Pancreas (tissue), 10 donors: ENCODE data around the gene SPRTN. TPM values are rescaled to one million over a fixed set of nuclear protein-coding genes. Genes with fewer than 3 reads are reported as not detected.

ENCODE experiments used
- ATAC-seq, 4 donors: fragments of 200-7000 bp; cut with Tn5 transposase; one replicate each; pipeline versions ENCODE4 v1.8.0 to v1.9.1; 2020; ENCODE audit warnings: mild to moderate bottlenecking in 4 of 4, moderate library complexity in 4 of 4
- DNase-seq, 6 donors: peaks; one replicate each; pipeline ENCODE4 v3.0.0-alpha.2; 2020
- FAIRE-seq: peaks from 2 replicates; lab custom pipeline; 2012; peaks lifted over from hg19 to GRCh38; lab: Jason Lieb, UNC
- H3K27ac ChIP-seq, 4 donors: fragments of 200-600 bp; sonication (generic); 1 replicate in 3 of 4; 2 replicates in 1 of 4; pipeline versions ENCODE4 v1.5.0 to v1.8.0; 2020
- H3K27me3 ChIP-seq, 4 donors: fragments of 200-600 bp; one replicate each; pipeline ENCODE4 v1.8.0; 2021
- H3K36me3 ChIP-seq, 3 donors: fragments of 200-600 bp; sonication (generic) in 1 of 3; one replicate each; pipeline versions ENCODE4 v1.5.0 to v1.8.0; 2020 to 2021
- H3K4me1 ChIP-seq, 3 donors: fragments of 200-600 bp; one replicate each; pipeline ENCODE4 v1.8.0; 2021
- H3K4me3 ChIP-seq, 4 donors: fragments of 200-600 bp; sonication (generic) in 2 of 4; one replicate each; pipeline versions ENCODE4 v1.5.0 to v1.8.0; 2020 to 2021
- H3K9me3 ChIP-seq, 4 donors: fragments of 200-600 bp; one replicate each; pipeline ENCODE4 v1.8.0; 2021
- WGBS, 2 donors: extraction: QIAGEN DNeasy Blood & Tissue Kit; methylation state at CpG; one replicate each; pipeline ENCODE4 v1.1.7; 2013; 5-methylcytosine and 5-hydroxymethylcytosine counted together
- intact Hi-C, 3 donors: fragments of 100-400 bp; cut with DNase I; formaldehyde crosslinking; loops; one replicate each; pipeline versions ENCODE4 v1.11.1 to v1.14.2; 2022
- polyA plus RNA-seq, 2 donors: library from polyadenylated mRNA; stranded (reverse); fragments of 200-250 nt; gene quantifications; one replicate each; pipeline ENCODE4 v1.2.3, GENCODE V29; 2013
- total RNA-seq, 6 donors: library from RNA; stranded (reverse); fragmentation: NEBNext Ultra II Directional in 4 of 6; extraction: Animal tissue kit (Norgen Biotek cat#: 25700) in 4 of 6; gene quantifications; one replicate each; pipeline versions ENCODE4 v1.2.1 to v1.2.4, GENCODE V29; 2021 to 2023
- TF ChIP-seq, protein P1 (sequence below), 4 donors: fragments of 200-600 bp; sonication (generic) in 3 of 4; IDR thresholded peaks; one replicate each; pipeline versions ENCODE4 v1.5.0 to v1.8.0; 2021; ENCODE audit warnings: antibody characterized with exemption in 4 of 4
- donor health status: healthy with polysubstance abuse.
- donor health status: DM: no; HTN: no; CAD: no; lungs with moderate emphysema.
- donor health status: DM: no; HTN: no; CAD: no.
- donor health status: control.
- donor health status: control.
- donor health status: Bipolar disorder and iron deficiency.
- donor health status: DM: yes; HTN: yes; CAD: no.
- donor health status: DM: no; HTN: no; CAD: no.
- donor health status: DM: no; HTN: no; CAD: no.
- donor health status: DM: yes; HTN: yes; CAD: no.

Gene SPRTN
- total and polyA plus RNA-seq, 8 donors: 2.2 to 5.6 (median 3.5) TPM

DNA sequence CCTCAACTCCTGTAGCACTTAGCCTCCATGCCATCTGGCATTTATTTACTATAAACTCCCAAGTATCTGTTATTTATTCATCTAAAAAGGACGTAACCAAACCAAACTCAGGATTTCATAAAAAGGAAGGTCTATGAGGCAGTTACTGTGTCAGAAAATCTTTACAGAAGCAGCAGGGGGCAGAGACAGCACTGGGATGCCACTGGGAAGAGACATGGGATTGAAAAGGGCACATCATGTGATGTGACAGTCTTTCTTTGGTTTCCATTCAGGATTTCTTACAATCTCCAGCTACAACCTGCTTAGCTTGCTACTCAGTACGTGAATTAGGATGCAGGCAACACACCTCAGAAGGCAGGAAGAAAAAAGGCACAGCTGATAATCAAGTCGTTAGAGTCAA is 31.2 kb downstream of the SPRTN start:
- WGBS, 2 donors: 67% methylated on average over 3 of the region's 3 CpGs
- Histone ChIP-seq H3K4me1 (no peaks in the 10 kb centered on the region), H3K9me3 (no peaks in the 10 kb centered on the region), H3K27ac (no peak overlapping the region), H3K4me3 (no peak overlapping the region), H3K27me3 (no peaks in the 10 kb centered on the region), H3K36me3 (peaks cover 0 to 7% (median 3%) of the 10 kb centered on the region in 3 donors)
- intact Hi-C loops: loop anchor here in 1 of 3 donors (10.0 kb wide), 1 partner anchor 46 kb away; no protein-coding TSS in a partner anchor
- FAIRE-seq: no peak
- TF ChIP-seq, protein P1, sequence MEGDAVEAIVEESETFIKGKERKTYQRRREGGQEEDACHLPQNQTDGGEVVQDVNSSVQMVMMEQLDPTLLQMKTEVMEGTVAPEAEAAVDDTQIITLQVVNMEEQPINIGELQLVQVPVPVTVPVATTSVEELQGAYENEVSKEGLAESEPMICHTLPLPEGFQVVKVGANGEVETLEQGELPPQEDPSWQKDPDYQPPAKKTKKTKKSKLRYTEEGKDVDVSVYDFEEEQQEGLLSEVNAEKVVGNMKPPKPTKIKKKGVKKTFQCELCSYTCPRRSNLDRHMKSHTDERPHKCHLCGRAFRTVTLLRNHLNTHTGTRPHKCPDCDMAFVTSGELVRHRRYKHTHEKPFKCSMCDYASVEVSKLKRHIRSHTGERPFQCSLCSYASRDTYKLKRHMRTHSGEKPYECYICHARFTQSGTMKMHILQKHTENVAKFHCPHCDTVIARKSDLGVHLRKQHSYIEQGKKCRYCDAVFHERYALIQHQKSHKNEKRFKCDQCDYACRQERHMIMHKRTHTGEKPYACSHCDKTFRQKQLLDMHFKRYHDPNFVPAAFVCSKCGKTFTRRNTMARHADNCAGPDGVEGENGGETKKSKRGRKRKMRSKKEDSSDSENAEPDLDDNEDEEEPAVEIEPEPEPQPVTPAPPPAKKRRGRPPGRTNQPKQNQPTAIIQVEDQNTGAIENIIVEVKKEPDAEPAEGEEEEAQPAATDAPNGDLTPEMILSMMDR (IDR thresholded peaks at IDR 0.05): no peak
- DNase-seq: no peak
- ATAC-seq: no peak

DNA sequence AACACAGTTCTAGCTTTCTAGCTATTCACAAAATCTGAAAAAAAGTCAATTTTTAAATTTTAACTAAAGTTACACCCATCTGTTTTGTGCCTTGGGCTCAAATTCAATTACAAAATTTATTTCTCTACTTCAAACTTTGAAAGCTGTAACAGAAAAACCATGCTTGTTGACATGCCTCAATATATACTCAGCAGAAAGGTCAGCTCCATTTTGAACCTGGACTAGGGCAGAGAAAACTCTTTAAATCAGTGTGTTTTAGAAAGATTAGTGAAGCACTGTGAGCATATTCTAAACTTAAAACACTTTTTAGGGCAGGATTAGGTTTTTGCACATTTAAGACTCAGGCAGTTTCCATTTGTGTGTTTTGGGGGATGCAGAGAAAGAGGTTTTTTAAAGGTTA is 34.4 kb downstream of the SPRTN start:
- H3K9me3 ChIP-seq: no peaks in the 10 kb centered on the region
- intact Hi-C loops: no loop called here
- H3K27ac ChIP-seq: no peak overlapping the region
- H3K36me3 ChIP-seq: peaks cover 0 to 3% (median 2%) of the 10 kb centered on the region in 3 donors
- no peak for FAIRE-seq
- H3K4me3 ChIP-seq: no peak overlapping the region
- no peak for DNase-seq
- H3K4me1 ChIP-seq: peaks cover 5 to 7% (median 7%) of the 10 kb centered on the region in 3 donors
- ATAC-seq: no peak
- TF ChIP-seq, protein P1 (IDR thresholded peaks at IDR 0.05): no peak
- H3K27me3 ChIP-seq: no peaks in the 10 kb centered on the region

DNA sequence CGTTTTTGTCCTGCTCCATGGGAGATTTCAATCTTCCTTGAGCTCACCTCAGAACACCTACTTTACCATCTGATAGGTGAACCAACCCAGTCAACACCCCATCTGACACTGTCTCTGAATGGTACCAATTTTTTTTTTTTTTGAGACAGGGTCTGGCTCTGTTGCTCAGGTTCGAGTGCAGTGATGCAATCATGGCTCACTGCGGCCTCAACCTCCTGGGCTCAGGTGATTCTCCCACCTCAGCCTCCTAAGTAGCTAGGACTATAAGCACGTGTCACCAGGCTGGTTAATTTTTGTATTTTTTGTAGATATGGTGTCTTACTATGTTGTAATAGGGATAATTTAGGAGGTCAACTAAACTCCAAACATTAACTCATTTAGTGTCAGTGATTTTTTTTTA is 36.3 kb downstream of the SPRTN start:
- intact Hi-C loops: no loop called here
- FAIRE-seq (no peak), ATAC-seq (no peak), DNase-seq (no peak)
- Histone ChIP-seq H3K27ac (no peak overlapping the region), H3K36me3 (no peaks in the 10 kb centered on the region), H3K27me3 (no peaks in the 10 kb centered on the region), H3K4me3 (no peak overlapping the region), H3K4me1 (peaks cover 7 to 13% (median 12%) of the 10 kb centered on the region in 3 donors), H3K9me3 (no peaks in the 10 kb centered on the region)
- 76% methylated on average over 4 of the region's 4 CpGs for WGBS, 2 donors
- TF ChIP-seq, protein P1 (IDR thresholded peaks at IDR 0.05): no peak

GRCh38 chr1:231376101-231376500 is 38.0 kb downstream of the SPRTN start:
- ATAC-seq (no peak), DNase-seq (no peak), FAIRE-seq (no peak)
- Histone ChIP-seq H3K27ac (peak overlapping the region in 1 of 4 donors; percentile 59), H3K4me1 (peaks cover 7 to 13% (median 13%) of the 10 kb centered on the region in 3 donors), H3K36me3 (no peaks in the 10 kb centered on the region), H3K4me3 (no peak overlapping the region), H3K27me3 (no peaks in the 10 kb centered on the region), H3K9me3 (no peaks in the 10 kb centered on the region)
- TF ChIP-seq, protein P1 (IDR thresholded peaks at IDR 0.05): no peak
- intact Hi-C loops: no loop called here
- 64 to 66% methylated on average over 4 of the region's 4 CpGs for whole genome bisulfite sequencing, 2 donors

DNA sequence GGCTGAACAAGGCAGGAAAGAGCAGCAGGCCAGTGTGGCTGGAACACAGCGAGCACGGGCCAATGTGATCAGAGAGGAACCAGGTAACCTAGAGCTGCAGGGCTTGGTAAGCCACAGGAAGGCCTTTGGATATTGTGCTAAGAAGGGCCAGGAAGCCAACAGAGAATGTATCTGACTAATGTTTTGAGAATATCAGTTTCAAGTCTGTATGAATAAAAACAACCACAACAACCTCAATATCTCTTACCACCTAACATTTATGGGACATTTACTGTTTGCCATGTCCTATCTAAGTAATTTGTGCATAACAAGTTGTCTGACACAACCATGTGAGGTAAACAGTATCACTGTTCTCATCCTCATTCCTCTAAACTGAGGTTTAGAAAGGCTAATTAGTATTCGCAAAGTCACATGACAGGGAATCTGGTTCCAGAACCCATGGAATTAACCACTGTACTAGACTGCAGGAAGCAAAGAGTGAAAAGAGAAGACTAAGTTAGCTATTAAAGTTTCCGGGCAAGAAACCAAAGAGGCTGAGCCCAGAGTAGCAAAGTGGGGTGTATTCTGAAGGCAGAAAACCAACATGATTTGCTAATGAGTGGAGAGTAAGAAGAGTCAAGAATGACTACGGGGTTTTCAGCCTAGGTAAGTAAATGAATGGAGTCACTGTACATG is 38.9 kb downstream of the SPRTN start:
- intact Hi-C loops: no loop called here
- Histone ChIP-seq H3K36me3 (no peaks in the 10 kb centered on the region), H3K4me3 (no peak overlapping the region), H3K27me3 (no peaks in the 10 kb centered on the region), H3K4me1 (peaks cover 13 to 22% (median 14%) of the 10 kb centered on the region in 3 donors), H3K9me3 (no peaks in the 10 kb centered on the region), H3K27ac (peak overlapping the region in 3 of 4 donors; percentile 18 to 59 (median 54))
- ATAC-seq (peak; percentile 44 to 83 (median 82)), DNase-seq (no peak), FAIRE-seq (no peak)
- TF ChIP-seq, protein P1 (IDR thresholded peaks at IDR 0.05): no peak
- 61 to 71% methylated on average over 5 of the region's 5 CpGs for WGBS, 2 donors
